HG03354 (cell line): ENCODE data around the gene SOCS3.

ENCODE experiments used
- ATAC-seq: cut with Tn5 transposase; IDR thresholded peaks from one replicate; pipeline ENCODE4 v1.9.1; 2021; ENCODE audit warnings: mild to moderate bottlenecking; ENCODE audit not compliant: unreplicated experiment, poor library complexity, severe bottlenecking

The SOCS3 gene

DNA sequence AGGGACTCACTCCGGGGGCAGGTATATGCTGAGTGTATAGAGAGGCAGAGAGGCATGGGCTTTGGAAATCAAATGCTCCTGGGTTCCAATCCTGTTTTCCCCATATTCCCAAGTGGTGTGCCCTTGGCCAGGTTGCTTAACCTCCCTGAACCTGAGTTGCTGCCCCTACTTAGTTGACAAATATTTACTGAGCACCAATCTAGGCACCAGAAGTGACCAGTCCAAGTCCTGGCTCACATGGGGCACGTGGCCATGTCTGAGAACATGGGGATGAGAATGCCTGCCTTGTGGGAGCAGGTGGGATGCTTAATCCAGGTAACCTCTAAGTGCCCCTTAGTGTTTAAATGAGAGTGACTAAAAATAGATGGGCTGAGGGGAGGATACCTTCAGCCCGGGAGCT lies 4.2 kb downstream of the SOCS3 start:
- no peak for ATAC-seq

DNA sequence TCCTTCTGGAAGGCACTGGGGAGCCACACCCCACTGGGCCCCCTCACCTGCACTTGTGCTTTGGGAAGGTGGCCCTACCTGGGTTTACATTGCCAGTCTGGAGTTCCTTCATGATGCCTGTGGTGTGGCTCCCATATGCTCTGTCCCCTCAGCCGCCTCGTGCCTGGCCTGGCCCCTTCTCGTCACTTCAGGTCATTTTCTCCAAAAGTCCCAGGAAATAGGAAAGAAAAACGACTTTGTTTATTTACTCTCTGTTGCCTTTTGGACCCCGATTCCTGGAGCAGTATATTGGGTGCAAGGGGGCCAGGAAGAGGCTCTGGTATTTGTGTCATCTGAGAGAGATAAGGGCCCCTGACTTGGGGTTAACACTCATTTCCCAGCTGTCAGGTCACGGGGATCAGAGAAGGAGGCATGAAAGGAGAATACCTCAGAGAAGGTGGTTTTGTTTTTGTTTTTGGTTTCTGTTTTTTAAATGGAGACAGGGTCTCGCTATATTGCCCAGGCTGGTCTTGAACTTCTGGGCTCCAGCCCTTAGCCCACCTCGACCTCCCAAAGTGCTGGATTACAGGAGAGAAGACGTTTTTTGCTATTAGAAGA lies 4.7 kb downstream of the SOCS3 start:
- no peak for ATAC-seq

DNA sequence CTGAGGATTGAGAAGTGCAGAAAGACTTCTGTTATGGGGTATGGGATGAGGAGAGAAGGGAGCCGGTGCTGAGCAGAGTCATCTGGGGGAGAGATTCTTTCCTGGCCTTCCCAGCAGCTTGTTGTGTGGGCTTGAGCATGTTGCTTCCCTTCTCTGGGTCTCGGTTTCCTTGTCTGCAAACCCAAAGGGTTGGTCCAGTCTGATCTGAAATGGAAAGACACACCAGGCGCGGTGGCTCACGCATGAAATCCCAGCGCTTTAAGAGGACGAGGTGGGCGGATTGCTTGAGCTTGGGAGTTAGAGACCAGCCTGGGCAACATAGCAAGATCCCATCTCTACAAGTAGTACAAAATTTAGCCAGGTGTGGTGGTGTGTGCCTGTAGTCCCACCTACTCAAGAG lies 6.0 kb downstream of the SOCS3 start:
- ATAC-seq = no peak

DNA sequence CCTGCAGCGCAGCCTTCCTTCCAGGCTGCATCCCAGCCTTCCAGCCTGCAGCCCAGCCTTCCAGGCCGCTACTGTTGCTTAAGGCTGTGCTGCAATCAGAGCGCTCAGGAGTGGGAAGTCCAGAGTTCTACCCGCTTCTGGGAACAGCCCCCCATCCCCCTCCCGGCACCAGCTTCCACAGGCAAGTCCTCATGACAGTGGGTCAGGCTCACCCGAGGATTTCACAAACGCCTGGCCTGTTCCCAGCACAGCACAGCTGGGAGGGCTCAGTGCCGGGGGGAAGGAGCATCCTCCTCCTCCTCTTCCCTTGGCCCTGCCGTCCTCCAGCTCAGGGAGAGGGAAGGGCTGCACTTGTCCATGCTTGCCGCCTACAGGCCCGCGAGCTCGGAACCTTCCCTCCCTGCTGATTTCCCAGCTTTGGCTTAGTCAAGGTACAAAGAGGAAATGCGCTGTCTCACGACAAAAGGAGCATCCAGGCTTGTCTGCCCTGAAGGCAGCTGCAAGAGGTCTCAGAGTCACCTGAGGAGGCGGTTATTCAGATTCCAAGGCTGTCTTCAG lies 8.3 kb downstream of the SOCS3 start:
- no peak for ATAC-seq

DNA sequence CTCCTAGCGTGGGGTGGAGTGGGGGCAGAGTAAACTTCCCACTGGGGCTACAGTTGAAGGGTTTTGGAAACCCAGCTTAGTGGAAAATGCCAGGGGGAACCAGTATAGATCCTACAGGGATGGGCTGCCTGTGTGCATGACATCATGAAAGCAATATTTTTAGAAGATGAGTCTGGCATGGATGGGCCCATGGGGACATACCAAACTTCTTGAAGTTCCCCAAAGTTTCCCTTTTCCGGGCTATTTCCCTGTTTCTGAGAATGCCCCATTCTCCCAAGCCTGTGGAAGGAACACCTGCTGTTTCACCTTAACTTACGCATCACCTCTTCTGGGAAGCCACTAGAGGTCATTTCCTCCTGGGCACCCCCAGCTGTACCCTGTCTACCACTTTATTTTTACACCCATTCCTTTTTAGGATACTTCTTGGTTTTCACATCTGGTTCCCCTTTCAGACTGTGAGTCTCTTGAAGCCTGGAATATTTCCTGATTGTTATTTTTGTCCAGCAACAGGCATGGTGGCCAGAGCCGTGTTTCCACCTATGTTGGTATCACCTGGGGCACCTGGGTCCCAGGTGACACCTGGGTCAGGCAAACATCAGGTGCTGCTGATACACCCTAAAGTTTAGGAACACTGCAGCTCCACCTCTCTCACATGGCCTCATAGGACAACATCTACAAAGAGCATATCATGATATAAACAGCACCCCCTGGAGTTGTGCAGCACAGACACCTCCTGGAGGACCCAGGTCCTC lies 9.8 kb downstream of the SOCS3 start:
- no peak for ATAC-seq

DNA sequence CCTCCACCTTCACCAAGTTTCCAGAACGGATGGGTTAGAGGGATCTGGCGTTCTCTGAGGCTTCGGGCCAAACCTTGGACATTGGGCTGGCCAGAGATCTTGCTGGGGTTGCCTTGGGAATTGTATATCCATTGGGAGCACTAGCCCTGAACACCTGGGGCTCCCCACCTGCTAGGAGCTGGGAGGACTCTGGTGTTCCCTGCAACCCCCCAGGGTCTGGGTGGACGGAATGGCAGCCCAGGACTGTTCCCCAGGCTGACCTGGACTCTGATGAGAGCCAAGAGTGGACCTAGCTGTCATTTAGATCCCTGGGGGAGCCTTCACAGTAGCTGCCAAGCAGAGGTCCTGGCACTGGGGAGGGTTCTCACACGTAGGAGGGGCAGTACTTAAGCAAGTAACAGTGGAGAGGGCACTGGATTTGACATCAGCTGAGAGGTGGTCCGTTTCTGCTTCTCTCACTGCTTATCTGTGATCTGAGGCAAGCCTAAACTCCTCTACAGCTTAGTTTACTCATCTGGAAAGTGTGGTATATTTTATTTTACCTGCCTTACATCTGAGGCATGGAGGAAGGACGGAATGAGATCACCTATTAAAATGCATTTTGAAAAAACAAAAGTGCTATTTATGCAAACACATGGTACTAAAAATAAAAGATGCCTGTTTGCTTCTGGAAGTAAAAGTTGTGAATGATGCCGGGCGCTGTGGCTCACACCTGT lies 11.7 kb downstream of the SOCS3 start:
- no peak for ATAC-seq

DNA sequence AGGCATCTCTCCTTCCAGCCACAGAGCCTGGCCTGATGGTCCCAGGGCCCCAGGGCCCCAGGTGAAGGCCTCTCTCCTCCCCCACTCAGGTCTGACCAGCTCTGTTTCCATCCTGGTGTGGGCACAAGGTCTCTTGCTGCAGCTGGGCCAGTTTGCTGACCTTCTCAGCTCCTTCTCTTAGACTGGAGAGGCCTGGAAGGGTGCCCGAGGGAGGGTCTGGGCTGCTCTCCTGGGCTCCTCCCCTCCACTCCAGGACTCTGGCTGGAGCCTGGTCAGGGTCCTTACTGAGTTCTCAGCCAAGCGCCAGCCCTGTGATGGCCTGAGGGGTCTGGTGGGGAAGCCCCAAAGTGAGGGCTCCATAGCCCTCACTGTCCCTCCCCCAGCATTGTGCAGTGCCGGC lies 12.4 kb downstream of the SOCS3 start:
- no peak for ATAC-seq

DNA sequence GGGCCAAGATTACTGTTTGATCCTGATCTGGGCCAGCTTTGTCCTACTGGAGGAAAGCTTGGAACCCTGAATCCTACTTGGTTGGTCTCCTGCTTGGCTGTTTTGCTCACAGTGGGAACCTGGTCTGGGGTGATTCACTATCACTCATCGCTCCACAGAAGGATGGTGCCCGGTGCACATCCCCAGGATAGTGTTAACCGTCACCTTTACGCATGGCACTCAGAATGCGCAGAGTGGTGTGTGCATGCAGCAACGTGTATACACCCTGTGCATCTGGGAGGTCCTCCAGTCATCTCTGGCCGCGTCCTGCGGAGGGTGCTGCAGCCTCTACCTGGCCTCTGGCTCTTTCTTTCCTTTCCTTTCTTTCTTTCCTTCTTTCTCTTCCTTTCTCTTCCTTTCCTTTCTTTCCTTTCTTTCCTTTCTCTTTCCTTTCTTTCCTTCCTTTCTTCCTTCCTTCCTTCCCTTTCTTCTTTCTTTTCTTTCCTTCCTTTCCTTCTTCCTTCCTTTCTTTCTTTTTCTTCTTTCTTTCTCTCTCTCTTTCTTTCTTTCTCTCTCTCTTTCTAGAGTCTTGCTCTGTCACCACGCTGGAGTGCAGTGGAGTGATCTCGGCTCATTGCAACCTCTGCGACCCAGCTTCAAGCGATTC lies 13.1 kb downstream of the SOCS3 start:
- no peak for ATAC-seq

DNA sequence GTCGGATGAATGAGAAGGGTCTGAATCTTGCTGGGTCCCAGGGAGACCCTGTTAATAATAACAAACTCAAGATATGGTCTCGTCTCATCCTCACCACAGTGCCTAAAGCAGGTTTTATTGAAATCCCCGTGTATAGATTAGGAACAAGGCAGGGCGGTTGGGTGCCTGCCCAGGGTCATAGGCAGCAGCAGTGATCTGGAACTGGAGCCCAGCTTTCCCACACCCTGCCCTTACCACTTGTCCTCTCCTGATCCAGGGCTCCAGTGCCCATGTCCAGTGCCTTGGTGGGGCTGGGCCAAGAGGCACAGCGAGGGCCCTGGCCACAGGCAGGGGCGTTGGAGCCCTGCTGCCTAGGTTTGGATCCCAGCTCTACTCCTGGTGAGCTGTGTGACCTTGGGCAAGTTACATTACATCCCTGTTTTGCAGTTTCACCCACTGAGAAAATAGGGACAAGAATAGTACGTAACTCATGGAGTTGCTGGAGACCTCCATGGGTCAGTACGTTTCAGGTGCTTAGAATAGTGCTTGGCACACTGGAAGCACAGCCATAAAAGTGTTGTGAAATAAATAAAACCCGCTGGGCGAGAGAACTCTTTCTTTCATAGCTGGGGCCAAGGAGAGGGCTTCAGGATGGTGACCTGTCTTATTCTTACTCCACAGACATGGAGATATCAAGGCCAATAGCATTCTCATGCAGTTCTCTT lies 13.9 kb downstream of the SOCS3 start:
- no peak for ATAC-seq

DNA sequence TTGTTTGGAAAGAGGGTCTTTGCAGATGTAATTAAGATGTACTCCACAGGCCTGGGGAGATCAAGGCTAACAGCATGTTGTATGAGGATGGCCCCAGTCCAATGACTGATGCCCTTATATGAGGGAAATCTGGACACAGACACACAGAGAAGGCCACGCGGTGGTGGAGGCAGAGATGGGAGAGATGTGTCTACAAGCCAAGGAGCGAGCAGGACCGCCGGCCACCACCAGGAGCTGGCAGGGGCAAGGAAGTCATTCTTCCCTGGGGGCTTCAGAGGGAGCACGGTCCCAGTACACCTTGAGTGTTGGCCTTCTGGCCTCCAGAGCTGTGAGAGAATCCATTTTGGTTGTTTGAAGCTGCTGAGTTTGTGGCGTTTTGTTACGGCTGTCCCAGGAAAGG lies 14.7 kb downstream of the SOCS3 start:
- ATAC-seq = no peak

DNA sequence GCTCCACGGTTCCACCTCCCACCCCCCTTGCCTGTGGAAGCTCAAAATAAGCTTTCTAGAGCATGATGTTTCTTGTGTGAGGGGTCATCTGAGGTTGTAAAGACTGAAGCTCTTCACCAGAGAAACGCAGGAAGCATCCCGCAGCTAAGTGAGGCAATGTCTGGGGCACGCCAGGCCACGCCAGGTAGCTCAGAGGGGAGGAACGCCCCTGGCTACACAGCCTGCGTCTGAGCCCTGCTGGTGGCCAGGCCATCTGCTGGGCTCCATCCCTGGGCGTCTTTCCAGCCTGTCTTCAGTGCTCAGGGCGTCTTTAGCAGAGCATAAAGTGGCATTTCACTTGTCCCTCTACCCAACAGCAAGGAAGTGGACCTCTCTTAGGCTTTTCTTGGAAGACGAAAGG lies 15.2 kb downstream of the SOCS3 start:
- ATAC-seq = no peak

DNA sequence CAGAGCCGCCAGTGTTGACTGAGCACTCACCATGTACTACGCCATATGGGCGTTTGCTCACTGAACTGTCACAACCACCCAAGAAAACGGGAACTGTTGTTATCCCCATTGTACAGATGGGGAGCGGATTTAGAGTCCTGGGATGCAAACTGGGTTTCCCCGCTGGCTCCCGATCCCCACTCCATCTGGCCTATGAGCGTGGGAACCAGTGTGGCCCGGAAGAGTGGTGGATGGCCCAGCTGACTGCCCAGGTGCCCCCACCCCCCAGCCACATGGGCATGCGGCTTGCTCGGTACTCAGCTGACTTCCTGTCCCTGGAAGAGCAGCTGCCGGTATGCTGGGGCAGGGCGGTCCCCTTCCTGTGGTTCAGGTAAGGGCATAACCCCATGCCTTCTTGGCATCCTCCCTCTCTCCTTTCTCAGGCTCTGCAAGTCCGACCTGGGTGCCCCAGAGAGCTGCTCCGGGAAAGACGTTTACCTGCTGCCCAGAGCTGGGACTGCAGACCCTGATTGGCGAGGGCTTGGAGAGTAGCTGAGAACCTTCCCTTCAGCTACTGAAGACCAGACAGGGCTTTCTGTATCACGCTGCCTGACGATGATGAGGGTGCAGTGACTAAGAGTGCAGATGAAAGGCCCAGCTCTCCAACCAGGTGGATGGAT lies 16.2 kb downstream of the SOCS3 start:
- ATAC-seq = peak; percentile 52

DNA sequence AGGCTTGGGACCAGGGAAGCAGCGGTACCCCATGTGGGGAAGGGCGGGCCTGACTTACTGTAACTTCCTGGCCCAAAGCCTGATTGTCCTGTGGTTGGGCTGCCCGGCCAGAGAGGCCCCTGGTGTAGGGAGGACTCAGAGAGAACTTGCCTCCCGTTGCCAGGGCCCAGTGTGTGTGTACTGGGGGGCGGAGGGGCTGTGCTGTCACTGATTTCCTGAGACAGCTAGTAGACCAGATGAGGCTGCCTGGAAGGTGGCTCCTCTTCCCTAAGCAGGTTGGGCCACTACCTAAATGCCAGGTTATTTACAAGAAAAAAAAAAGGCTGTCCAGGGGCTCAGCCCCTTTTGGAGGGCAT lies 16.7 kb downstream of the SOCS3 start:
- peak; percentile 7 for ATAC-seq

DNA sequence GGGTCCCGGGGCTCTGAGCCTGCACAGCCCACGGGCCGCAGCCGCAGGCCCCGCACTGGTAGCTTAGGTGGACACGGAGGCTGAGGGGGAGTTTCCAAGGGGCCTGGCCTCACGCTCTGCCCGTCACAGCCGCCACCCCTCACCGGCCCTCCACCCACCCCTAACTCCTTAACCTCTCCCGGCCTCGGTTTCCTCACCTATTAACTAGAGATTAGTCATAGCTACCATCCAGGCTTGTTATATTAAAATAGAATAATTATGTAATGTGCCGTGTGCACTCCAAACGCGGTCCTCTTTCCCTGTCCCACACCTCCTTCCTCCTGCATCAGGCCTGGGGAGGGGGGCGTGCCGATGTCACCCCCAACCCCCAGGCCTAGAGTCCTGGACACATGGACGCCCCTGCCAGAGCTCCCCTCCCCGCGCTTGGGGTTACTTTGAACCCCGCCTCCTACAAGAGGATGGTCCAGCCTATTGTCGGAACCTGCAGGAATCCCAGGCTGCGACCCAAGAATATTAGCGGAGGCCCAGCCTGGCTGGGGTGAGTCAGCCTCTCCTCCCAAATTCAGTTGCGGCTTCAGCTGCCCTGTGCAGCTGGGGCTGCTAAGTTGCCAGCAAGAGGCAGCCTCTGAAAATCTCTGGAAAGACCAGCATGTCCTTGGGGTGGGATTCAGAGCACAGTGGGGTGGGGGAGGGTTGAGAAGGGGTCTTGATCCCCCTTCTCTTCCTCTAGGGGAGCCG lies 17.3 kb downstream of the SOCS3 start:
- ATAC-seq = no peak

DNA sequence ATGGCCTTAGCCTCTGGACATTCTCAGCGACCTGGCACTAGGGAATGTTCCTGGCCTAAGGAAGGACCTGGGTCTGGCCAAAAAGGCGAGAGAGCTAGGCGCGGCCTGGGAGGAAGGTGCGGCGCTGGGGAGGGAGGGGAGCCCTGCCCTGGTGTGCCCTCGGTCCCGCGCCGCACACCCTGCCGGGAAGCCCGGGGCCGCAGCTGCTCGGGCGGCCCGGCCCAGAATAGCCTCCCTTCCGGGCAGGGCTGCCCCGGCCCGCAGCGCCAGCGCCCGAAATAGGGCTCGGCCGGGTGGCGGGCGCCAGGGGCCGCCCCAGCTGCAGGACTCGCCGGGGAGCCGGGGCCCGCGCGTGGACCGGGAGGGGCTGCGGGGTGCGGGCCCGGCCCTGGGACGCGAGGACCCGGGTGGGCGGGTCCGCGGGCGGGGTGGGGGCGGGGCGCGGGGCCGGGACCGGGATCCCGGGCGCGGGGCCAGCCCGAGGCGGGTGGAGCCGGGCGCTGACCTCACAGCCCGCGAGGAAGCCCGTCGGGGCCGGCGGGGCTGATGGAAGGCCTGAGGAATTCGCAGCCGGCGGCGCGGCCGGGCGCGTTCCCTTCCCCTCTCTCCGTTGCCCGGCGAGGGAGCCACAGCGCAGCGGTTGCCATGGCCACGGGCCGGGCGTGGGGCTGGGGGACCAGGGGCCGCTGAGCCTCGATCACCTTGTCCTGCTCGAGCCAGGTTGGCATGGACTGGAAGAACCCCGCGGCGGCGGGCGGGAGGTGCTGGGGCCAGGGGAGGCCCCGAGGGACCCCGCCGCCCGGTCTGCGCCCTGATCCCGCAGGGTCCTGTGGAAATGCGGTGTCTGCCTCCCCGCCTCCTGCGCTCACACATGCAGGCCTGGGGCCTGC lies 18.1 kb downstream of the SOCS3 start:
- ATAC-seq = no peak

DNA sequence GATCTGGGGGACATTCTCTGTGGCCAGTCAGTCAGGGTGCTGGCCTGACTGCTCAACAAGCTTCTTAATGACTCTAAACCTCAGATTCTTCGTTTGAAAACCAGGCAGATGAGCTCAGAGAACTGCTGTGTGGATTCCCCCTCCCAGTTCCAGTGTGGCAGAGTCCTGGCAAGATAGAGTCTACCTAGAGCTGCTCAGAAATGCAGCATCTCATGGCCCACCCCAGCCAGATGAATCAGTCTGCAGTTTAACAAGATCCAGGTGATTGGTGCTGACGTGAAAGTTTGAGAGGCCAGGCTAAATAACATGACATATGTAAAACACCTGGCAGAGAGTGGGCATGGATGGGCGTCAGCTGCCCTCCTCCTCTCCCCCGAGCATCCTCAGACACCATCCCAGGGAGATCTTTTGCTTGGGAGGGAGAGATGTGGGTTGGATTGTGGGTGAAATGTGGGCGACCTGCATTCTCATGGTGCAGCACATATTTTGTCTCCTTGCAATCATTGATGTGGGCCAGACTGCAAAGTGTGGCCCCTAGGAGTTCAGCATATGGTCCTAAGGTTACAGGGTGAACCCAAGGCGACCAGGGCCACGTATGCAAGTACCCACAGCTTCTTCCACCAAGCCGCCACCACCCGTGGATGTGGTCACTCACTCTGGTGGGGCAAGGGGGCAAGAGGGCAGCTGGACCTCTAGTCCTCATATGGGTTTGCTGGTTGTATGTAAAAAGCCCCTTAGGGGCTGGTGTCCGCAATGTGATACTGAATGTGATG lies 19.5 kb downstream of the SOCS3 start:
- no peak for ATAC-seq
